A204.1 (cell line): ENCODE data around the gene BEST1.
"Not testable (repeated sequence)": the region's sequence is repeated elsewhere in the genome, so short reads cannot be mapped to it uniquely, and the experiment has no call there.

Source experiments
- FAIRE-seq: peaks from 2 replicates; lab custom pipeline; 2012; peaks lifted over from hg19 to GRCh38; lab: Jason Lieb, UNC

The BEST1 gene

GRCh38 chr11:61949169-61950034, 749 bp upstream of the BEST1 start:
- no peak for FAIRE-seq

GRCh38 chr11:61951484-61952135, 1.5 kb downstream of the BEST1 start:
- FAIRE-seq, result no peak

DNA sequence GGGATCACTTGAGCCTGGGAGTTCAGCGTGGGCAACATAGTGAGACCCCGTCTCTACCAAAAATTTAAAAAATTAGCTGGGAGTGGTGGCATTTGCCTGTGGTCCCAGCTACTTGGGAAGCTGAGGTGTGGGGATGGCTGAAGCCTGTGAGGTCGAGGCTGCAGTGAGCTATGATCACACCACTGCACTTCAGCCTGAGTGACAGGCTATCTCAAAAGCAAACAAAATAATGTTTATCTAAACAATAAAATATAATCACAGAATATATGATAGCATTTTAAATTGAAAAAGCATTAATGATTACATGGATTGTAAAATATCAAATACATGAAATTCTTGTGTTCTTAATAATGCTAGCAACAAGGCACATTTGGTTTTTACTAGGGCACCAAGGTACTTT, 2.7 kb downstream of the BEST1 start:
- no peak for FAIRE-seq

DNA sequence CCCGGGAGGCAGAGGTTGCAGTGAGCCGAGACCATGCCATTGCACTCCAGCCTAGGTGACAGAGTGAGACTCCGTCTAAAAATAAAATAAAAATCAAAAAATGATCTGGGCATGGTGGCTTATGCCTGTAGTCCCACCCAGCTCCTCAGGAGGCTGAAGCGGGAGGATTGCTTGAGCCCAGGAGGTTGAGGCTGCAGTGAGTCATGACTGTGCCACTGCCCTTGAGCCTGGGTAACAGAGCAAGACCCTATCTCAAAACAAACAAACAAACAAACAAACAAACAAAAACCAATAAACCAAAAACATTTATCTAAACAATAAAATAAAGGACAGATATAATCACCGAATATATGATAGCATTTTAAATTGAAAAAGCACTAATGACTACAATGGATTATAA, 3.5 kb downstream of the BEST1 start:
- not testable (repeated sequence) for FAIRE-seq

DNA sequence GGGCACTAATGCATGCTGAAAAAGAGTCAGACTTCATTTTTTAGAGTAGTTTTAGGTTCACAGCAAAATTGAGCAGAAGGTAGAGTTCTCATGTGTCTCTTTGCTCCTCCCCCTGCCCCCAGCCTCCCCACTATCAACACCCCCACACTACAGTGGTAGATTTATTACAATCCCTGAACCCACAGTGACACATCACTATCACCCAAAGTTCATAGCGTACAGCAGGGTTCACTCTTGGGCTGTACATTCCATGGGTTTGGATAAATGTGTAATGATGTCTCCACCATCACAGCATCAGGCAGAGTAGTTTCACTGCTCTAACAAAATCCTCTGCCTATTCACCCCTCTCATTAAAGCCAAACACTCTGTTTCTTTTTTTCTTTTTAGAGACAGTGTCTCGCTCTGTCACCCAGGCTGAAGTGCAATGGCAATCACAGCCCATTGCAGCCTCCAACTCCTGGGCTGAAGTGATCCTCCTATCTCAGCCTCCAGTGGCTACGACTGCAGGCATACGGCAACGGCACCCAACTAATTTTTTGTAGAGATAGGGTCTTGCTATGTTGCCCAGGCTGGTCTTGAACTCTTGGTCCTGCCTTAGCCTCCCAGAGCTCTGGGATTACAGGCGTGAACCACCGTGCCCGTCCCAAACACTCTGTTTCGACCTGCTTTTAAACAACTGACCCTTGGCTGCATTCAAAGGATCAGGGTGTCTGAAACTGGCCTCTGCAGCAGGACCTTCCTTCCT, 4.1 kb downstream of the BEST1 start:
- no peak for FAIRE-seq

GRCh38 chr11:61954851-61955421, 4.8 kb downstream of the BEST1 start:
- no peak for FAIRE-seq

- FAIRE-seq, result no peak
Observed at GRCh38 chr11:61955422-61956135, 5.4 kb downstream of the BEST1 start.

GRCh38 chr11:61956191-61957020, 6.3 kb downstream of the BEST1 start:
- no peak for FAIRE-seq

GRCh38 chr11:61957021-61957770, 7.0 kb downstream of the BEST1 start:
- no peak for FAIRE-seq

DNA sequence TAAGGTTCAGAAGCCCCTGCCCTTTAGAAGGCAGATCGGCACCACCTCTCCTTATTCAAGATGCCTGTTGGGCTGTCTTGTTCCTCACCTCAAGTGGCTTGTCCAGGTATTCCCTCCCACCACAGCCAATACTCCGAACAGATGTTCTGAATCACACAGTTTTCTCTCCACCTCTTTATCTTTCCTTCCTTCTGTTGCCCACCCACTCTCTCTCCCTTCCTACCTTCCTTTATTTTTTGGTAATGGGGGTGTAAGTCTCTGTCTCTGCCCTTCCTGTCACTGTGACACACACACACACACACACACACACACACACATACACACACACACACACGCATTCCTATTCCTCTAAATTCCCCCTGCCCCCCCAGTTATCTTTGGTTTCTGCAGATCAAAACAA, 8.4 kb downstream of the BEST1 start:
- FAIRE-seq, result no peak

GRCh38 chr11:61959114-61959513, 9.0 kb downstream of the BEST1 start:
- no peak for FAIRE-seq

- no peak for FAIRE-seq
Observed at GRCh38 chr11:61959678-61960077, 9.5 kb downstream of the BEST1 start.

- FAIRE-seq, result no peak
Observed at GRCh38 chr11:61960532-61960931, 10.4 kb downstream of the BEST1 start.

DNA sequence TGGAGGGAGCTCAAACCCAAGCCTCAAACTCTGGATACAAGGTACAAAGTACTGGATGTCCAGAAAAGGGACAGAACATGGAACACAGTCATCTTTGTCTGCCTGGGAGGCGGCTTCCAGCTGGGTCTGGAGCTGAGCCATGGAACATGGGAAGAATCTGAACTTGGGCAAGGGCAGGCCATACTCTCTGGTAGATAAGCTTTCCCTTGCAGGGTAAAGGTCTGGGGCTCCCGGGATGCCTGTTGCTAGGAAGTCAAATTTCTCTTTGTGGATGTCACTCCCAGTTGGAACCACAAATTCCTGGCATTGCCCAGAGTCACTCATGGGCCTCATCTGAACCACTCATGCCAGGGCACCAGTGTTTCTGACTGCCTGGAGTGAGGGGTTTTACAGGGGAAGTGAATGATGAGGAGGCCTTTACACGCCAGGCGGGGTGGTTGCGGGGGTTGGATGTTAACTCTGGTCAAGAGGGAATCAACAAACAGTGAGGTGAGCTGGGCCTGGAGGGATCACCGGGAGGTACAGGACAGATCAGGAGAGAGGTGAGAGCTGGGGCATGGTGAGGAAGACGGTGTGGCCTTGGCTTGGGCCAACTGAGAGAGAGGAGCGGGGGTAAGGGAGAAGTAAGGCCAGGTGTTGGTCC, 11.5 kb downstream of the BEST1 start:
- no peak for FAIRE-seq

GRCh38 chr11:61962213-61963015, 12.3 kb downstream of the BEST1 start:
- no peak for FAIRE-seq

DNA sequence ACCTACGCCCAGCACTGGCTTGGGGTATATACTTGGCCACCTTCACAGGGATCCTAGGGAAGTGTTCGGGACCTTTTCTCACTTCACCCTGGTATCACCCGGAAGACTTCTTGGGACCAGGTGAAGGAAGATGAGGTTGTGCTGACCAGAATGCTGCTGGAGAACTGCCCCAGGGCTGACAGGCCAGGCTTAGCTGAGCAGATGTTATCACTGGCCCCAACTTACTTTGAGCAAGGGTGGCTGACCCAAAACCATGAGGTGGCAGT, 12.8 kb downstream of the BEST1 start:
- no peak for FAIRE-seq

- FAIRE-seq, result no peak
Observed at GRCh38 chr11:61963282-61964057, 13.3 kb downstream of the BEST1 start.

DNA sequence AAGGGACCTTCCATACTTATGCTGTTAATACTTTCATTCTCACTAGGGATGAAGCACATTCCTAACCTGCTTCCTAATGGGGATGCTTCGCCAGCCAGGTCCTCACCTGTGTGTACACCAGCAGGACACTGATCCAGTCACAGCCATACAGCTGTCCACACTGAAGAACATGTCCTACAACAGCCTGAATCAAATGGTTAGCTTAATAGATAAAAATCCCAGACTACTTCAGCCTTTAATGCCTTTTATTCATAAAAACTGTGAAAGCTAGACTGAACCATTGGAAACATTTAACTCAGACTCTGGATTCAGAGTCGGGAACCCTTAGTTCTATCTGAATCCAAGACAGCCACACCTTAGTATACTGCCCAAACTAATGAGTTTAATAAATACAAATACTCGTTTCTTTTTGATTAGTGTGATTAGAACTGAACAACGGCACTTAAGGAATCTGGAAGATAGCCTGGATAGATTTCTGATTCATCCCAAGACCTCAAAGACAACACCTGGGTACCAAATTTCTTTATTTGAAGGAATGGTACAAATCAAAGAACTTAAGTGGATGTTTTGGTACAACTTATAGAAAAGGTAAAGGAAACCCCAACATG, 14.0 kb downstream of the BEST1 start:
- no peak for FAIRE-seq
